GM10266 (cell line): ENCODE results near the gene KBTBD8.

Experiments
- DNase-seq: peaks from one replicate; pipeline ENCODE4 v3.0.0; 2012; ENCODE audit errors: extremely low spot score
- CTCF ChIP-seq: IDR thresholded peaks from 2 replicates; pipeline ENCODE4 v1.5.1; 2012; ENCODE audit warnings: mild to moderate bottlenecking, low read depth; ENCODE audit not compliant: control insufficient read depth, insufficient read depth; ENCODE audit errors: missing control alignments

The KBTBD8 gene

GRCh38 chr3:66998113-66998903 lies at the start of gene KBTBD8:
Gene KBTBD8, plus strand, starts transcription at chr3:66998307. Its CDS starts 49 bp downstream, at chr3:66998356.
- peak; percentile 95 for DNase-seq
- TF ChIP-seq CTCF = no peak

GRCh38 chr3:66948838-66949237 lies 49.3 kb upstream of the KBTBD8 start:
- no peak for TF ChIP-seq CTCF
- DNase-seq = no peak

- no peak for TF ChIP-seq CTCF
- DNase-seq = no peak
These were observed 48.2 kb upstream of the KBTBD8 start for GRCh38 chr3:66949898-66950297.

- DNase-seq = no peak
- no peak for TF ChIP-seq CTCF
These were observed 45.8 kb upstream of the KBTBD8 start for GRCh38 chr3:66952357-66952756.

- no peak for DNase-seq
- TF ChIP-seq CTCF = no peak
These were observed 44.1 kb upstream of the KBTBD8 start for GRCh38 chr3:66953934-66954445.

GRCh38 chr3:66956742-66957141 lies 41.4 kb upstream of the KBTBD8 start:
- DNase-seq = no peak
- TF ChIP-seq CTCF = no peak

GRCh38 chr3:66957367-66957766 lies 40.7 kb upstream of the KBTBD8 start:
- DNase-seq = no peak
- no peak for TF ChIP-seq CTCF
